Inflammatory macrophage treated with lipopolysaccharide for 4 hours (primary cell): ENCODE results near the gene SP140.
"Not testable (repeated sequence)": the region's sequence is repeated elsewhere in the genome, so short reads cannot be mapped to it uniquely, and the experiment has no call there.

Experiments used
- DNase-seq: peaks from one replicate; pipeline ENCODE4 v3.0.0-alpha.2; 2020

Gene SP140

GRCh38 chr2:230226051-230226551 lies 565 bp downstream of the SP140 start:
- peak; percentile 29 for DNase-seq

- DNase-seq = peak; percentile 37
Measured at GRCh38 chr2:230227216-230227615, 1.7 kb downstream of the SP140 start.

GRCh38 chr2:230230087-230230486 lies 4.6 kb downstream of the SP140 start:
- peak; percentile 69 for DNase-seq

- DNase-seq = no peak
Measured at GRCh38 chr2:230230496-230231200, 5.1 kb downstream of the SP140 start.

DNA sequence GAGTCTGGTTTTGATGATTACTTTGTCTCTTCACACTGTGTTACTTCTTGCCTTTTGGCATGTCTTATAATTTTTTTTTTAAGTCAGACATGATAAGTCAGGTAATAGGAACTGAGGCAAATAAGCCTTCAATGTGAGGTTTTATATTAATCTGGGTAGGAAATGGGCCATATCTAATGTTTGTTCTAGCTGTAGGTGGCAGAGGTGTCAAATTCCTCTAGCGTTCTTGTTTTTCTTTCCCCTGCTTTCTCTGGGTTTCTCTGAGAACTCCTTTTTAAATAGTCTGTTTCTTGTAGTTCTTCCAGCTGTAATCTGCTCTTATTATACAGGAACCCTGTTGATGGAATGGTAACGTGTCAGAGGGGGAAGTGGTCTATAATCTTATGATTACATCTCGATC lies 5.7 kb downstream of the SP140 start:
- no peak for DNase-seq

GRCh38 chr2:230234122-230234722 lies 8.7 kb downstream of the SP140 start:
- DNase-seq = no peak

GRCh38 chr2:230234845-230235244 lies 9.3 kb downstream of the SP140 start:
- DNase-seq = no peak

- no peak for DNase-seq
Measured at GRCh38 chr2:230244211-230244610, 18.7 kb downstream of the SP140 start.

GRCh38 chr2:230246206-230246605 lies 20.7 kb downstream of the SP140 start:
- peak; percentile 39 for DNase-seq

GRCh38 chr2:230250231-230250630 lies 24.7 kb downstream of the SP140 start:
- DNase-seq = no peak

GRCh38 chr2:230254152-230254881 lies 28.8 kb downstream of the SP140 start:
- DNase-seq = no peak

GRCh38 chr2:230256733-230257332 lies 31.3 kb downstream of the SP140 start:
- no peak for DNase-seq

DNA sequence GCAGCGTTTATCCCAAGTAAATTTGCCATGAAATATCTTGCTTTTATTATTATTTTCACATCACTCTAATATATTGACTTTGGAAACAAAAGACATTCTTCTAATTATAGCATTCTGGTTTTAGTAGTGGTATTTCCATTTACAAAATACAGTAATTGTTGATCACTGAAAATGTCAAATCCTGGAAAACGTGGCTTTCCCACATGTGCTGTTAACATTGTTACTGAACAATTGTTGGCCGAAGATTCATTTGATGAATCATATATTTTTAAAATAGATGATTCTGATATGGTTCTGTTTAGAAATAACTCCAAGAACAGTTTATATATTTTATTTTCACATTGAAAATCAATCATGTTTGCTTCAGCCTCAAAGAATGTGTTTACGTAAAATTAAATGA lies 32.9 kb downstream of the SP140 start:
- no peak for DNase-seq

- no peak for DNase-seq
Measured at GRCh38 chr2:230262246-230262645, 36.7 kb downstream of the SP140 start.

DNA sequence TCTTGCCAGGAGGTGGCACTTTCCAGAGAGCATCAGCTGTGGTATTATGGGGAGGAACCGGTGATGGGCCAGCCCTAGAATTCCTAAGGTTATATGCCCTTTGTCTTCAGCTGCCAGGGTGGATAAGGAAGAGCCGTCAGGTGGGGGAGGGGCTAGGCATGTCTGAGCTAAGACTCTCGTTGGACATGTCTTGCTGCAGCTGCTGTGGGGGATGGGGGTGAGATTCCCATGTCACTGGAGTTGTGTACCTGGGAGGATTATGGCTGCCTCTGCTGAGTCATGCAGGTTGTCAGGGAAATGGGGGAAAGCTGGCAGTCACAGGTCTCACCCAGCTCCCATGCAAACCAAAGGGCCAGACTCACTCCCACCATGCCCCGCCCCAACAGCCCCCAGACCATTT lies 39.4 kb downstream of the SP140 start:
- DNase-seq = not testable (repeated sequence)

DNA sequence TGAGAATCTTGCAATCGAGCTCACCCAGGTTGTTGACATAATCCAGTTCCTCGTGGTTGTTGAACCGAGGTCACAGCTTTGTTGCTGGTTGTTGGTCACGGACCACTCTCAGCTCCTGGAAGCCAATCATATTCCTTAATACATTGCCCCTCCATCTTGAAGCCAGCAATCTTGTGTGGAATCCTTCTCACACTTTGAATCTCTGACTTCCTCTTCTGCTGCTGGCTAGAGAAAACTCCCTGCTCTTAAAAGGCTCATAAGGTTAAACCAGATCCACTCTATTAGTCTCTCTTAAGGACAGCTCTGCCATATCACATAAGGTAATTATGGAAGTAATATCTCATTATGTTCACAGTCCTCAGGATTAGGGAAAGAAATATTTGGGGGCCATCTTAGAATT lies 41.1 kb downstream of the SP140 start:
- no peak for DNase-seq

GRCh38 chr2:230267059-230267458 lies 41.5 kb downstream of the SP140 start:
- no peak for DNase-seq

GRCh38 chr2:230267556-230267955 lies 42.0 kb downstream of the SP140 start:
- DNase-seq = no peak

GRCh38 chr2:230268606-230269243 lies 43.2 kb downstream of the SP140 start:
- peak; percentile 15 for DNase-seq

DNA sequence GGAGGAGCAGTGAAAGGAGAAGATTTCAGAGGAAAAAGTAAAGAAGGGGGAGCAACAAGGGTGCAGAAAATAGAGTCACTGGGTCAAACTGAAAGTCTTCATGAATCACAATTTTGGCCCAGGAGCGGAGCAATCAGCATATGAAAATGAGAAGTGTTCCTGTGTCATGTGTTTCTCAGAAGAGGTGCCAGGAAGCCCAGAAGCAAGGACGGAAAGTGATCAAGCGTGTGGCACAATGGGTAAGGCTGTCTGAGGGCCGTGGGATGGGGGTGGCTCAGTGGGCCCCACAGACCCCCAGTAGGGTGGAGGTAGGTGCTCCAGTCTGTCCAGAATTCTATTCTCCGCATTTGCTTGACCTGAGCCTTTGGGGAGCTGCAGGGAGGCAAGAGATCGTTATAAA lies 44.2 kb downstream of the SP140 start:
- DNase-seq = no peak

DNA sequence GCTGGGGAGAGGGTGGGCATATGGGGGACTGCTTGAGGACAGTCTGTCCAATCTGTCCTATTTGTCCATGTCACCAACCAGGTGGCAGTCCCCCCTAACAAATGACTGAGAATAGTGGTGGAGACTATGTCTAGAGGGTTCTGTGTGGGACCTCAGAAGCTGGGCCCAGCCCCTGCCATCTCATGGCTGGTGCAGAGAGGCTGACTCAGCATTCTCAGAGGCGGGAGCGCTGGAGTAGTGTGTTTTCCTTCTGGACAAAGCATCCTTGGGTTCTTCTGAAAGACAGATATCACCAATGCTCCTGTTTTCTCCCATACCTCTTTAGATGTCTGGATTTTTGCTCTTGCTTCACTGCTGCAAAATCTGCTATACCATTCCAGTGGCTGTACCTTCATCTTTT lies 57.4 kb downstream of the SP140 start:
- DNase-seq = no peak

DNA sequence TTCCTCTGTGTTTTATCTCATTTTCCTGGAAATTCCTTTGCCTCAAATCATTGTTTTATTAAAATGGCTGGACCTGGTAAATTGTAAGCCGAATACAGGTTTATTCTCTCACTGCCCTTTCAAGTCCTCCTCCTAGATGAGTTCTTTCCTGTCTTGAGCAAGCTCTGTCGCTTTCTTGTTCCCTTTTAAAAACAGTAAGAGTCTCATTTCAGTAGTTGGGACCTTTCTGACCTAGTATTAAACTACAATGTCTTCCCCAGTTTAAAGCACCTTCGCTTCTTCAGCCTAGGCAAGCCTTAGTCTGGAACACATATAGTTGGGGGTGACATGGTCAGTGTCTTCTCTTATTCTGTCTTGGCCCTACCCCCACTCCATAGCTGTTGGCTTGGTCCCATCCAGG lies 60.5 kb downstream of the SP140 start:
- no peak for DNase-seq

- DNase-seq = not testable (repeated sequence)
Measured at GRCh38 chr2:230289311-230289710, 63.8 kb downstream of the SP140 start.
